ENCODE data around the gene NAE1. TPM values are rescaled to one million over a fixed set of nuclear protein-coding genes. Genes with fewer than 3 reads are reported as not detected.

The NAE1 gene
- total and polyA plus RNA-seq, 12 donors = 30.9 to 94.7 (median 50.4) TPM

DNA sequence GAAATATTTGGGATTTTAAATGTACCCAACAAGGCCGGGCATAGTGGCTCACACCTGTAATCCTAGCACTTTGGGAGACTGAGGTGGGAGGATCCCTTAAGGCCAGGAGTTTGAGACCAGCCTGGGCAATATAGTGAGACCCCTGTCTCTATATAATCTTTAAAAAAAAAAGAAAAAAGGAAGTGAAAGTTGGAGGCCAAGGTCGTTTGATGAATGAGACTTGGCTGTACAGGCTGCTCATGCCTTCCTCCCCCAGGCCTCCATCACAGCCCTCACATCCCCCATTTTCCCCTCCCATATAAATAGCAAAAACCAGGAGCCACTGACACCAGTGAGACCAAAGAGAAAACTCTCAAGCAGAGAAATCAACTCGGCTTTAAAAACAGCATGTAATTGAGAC is 10.1 kb upstream of the NAE1 start:
- Histone ChIP-seq H3K27ac (no peak overlapping the region), H3K36me3 (replicated peaks in 1 of 2) (no peaks in the 10 kb centered on the region), H3K9me3 (replicated peaks in 1 of 3) (no peaks in the 10 kb centered on the region), H3K4me3 (no peak overlapping the region), H3K4me1 (replicated peaks in 1 of 2) (peaks cover 8 to 11% of the 10 kb centered on the region in 2 donors), H3K27me3 (peaks cover 22% of the 10 kb centered on the region)
- WGBS, 4 donors = 39 to 50% (median 44%) methylated on average over 3 of the region's 3 CpGs
- peak in 1 of 7 donors; percentile 10 for DNase-seq
- no peak for TF ChIP-seq POLR2A (IDR thresholded peaks at IDR 0.05)
- intact Hi-C loops (cut with DNase I) = loop anchor here in 1 of 2 donors (10.0 kb wide), 1 partner anchor 116 kb away; no protein-coding TSS in a partner anchor

DNA sequence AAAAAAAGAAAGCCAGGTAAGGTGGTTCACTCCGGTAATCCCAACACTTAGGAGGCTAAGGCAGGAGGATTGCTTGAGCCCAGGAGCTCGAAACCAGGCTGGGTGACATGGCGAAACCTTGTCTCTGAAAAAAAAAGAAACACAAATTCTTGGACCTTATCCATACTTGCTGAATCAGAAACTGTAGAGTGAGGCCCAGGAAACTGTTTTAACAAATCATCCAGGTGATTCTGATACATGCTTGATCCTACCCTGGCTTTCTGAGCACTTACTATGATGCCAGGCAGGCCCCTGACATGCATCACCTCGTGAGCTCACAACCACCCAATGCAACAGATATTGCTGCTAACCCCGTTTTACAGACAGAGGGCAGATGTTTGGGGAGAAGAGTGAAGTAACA is 4.0 kb upstream of the NAE1 start:
- Histone ChIP-seq H3K27me3 (no peaks in the 10 kb centered on the region), H3K4me3 (no peak overlapping the region), H3K9me3 (replicated peaks in 1 of 3) (no peaks in the 10 kb centered on the region), H3K27ac (no peak overlapping the region), H3K4me1 (replicated peaks in 1 of 2) (peaks cover 5 to 6% of the 10 kb centered on the region in 2 donors), H3K36me3 (replicated peaks in 1 of 2) (no peaks in the 10 kb centered on the region)
- 78 to 84% (median 81%) methylated on average over 5 of the region's 5 CpGs for WGBS, 4 donors
- intact Hi-C loops (cut with DNase I) = loop anchor here (5.0 kb wide), 1 partner anchor 33 kb away; no protein-coding TSS in a partner anchor
- TF ChIP-seq, protein P1, sequence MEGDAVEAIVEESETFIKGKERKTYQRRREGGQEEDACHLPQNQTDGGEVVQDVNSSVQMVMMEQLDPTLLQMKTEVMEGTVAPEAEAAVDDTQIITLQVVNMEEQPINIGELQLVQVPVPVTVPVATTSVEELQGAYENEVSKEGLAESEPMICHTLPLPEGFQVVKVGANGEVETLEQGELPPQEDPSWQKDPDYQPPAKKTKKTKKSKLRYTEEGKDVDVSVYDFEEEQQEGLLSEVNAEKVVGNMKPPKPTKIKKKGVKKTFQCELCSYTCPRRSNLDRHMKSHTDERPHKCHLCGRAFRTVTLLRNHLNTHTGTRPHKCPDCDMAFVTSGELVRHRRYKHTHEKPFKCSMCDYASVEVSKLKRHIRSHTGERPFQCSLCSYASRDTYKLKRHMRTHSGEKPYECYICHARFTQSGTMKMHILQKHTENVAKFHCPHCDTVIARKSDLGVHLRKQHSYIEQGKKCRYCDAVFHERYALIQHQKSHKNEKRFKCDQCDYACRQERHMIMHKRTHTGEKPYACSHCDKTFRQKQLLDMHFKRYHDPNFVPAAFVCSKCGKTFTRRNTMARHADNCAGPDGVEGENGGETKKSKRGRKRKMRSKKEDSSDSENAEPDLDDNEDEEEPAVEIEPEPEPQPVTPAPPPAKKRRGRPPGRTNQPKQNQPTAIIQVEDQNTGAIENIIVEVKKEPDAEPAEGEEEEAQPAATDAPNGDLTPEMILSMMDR (IDR thresholded peaks at IDR 0.05) = no peak
- TF ChIP-seq POLR2A (IDR thresholded peaks at IDR 0.05) = no peak
- DNase-seq = no peak

DNA sequence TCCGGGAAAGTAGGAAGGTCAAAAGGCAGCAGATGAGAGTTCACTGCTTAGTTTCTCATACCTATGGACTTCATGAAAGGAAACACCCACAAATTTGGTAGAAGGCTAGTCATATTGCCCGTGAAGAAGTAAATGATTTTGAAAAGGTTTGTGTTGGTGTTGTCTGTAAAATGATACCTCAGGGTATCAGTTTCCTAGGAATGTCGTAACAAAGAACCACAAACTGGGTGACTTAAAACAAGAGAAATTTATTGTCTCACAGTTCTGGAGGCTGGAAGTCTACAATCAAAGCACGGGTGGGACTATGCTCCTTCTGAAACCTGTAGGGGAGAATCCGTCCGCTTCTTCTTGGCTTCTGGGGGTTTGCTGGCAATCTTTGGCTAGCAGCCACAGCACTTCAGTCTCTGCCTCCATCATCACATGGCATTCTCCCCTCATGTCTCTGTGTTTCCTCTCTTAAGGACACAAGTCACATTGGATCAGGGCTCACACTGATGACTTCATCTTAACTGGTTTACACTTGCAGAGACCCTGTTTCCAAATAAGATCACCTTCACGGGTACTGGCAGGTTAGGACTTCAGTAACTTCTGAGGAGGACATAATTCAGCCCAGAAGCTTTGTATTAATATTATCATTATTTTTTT is 2.0 kb upstream of the NAE1 start:
- H3K4me1 ChIP-seq (replicated peaks in 1 of 2) = peaks cover 13 to 18% of the 10 kb centered on the region in 2 donors
- WGBS, 4 donors = 65 to 70% (median 69%) methylated on average over 7 of the region's 7 CpGs
- peak in 1 of 7 donors; percentile 24 for DNase-seq
- intact Hi-C loops (cut with DNase I) = loop anchor here (5.0 kb wide), 1 partner anchor 35 kb away; no protein-coding TSS in a partner anchor
- no peak overlapping the region for H3K4me3 ChIP-seq
- no peaks in the 10 kb centered on the region for H3K27me3 ChIP-seq
- no peaks in the 10 kb centered on the region for H3K9me3 ChIP-seq (replicated peaks in 1 of 3)
- no peak for TF ChIP-seq POLR2A (IDR thresholded peaks at IDR 0.05)
- TF ChIP-seq, protein P1 (IDR thresholded peaks at IDR 0.05) = no peak
- no peaks in the 10 kb centered on the region for H3K36me3 ChIP-seq (replicated peaks in 1 of 2)
- no peak overlapping the region for H3K27ac ChIP-seq

DNA sequence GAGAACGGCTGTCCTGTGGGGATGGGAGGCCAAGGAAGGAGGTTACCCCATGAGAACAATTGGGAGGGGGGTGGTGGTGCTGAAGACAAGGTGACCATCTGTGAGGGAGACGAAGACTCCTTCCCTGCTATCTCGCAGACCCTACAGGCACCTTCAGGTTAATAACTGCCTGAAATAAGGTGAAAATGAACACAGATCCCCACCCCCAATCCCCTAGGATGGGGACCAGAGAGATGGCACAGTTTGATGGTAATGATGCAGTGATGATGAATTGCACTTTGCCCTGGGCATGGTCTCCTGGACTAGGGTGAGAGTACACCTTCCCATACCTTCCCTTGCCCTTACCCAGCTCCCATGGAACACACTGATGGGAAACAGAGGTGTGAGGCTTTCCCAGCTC is 1.4 kb upstream of the NAE1 start:
- no peaks in the 10 kb centered on the region for H3K27me3 ChIP-seq
- DNase-seq = no peak
- no peak overlapping the region for H3K4me3 ChIP-seq
- H3K4me1 ChIP-seq (replicated peaks in 1 of 2) = peaks cover 13 to 18% of the 10 kb centered on the region in 2 donors
- H3K36me3 ChIP-seq (replicated peaks in 1 of 2) = peaks cover 0 to 5% of the 10 kb centered on the region in 2 donors
- intact Hi-C loops (cut with DNase I) = loop anchor here (5.0 kb wide), 1 partner anchor 35 kb away; no protein-coding TSS in a partner anchor
- no peak overlapping the region for H3K27ac ChIP-seq
- H3K9me3 ChIP-seq (replicated peaks in 1 of 3) = no peaks in the 10 kb centered on the region
- 78 to 81% (median 79%) methylated on average over 3 of the region's 3 CpGs for WGBS, 4 donors
- TF ChIP-seq POLR2A (IDR thresholded peaks at IDR 0.05) = no peak
- TF ChIP-seq, protein P1 (IDR thresholded peaks at IDR 0.05) = no peak

DNA sequence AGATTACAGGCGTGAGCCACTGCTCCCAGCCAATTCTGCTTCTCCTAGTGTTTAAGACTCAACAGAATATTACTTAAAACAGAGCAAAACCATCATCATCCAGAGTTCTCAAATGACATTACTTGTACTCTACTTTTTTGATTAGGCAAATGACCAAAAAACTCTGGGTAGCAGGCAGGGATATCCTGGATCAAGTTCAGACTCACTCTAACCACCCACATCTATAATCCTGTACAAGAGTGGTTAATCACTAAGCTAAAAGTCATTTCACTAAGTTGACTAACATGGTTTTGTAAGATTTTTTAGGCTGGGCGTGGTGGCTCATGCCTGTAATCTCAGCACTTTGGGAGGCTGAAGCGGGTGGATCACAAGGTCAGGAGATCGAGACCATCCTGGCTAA is 6.8 kb downstream of the NAE1 start:
- Histone ChIP-seq H3K27me3 (no peaks in the 10 kb centered on the region), H3K36me3 (replicated peaks in 1 of 2) (peaks cover 0 to 57% of the 10 kb centered on the region in 2 donors), H3K4me3 (no peak overlapping the region), H3K9me3 (replicated peaks in 1 of 3) (no peaks in the 10 kb centered on the region), H3K4me1 (replicated peaks in 1 of 2) (peaks cover under 1 to 13% of the 10 kb centered on the region in 2 donors), H3K27ac (no peak overlapping the region)
- no peak for TF ChIP-seq POLR2A (IDR thresholded peaks at IDR 0.05)
- TF ChIP-seq, protein P1 (IDR thresholded peaks at IDR 0.05) = no peak
- intact Hi-C loops (cut with DNase I) = no loop called here
- WGBS, 4 donors = 80 to 91% (median 87%) methylated on average over 4 of the region's 4 CpGs
- no peak for DNase-seq

Measured in adrenal gland (tissue), 12 donors.